Measurements from ENCODE around the gene GLB1L3. TPM values are rescaled to one million over a fixed set of nuclear protein-coding genes. Genes with fewer than 3 reads are reported as not detected.

The GLB1L3 gene
- total and polyA plus RNA-seq, 2 donors from 2014 or later = 0.06 to 0.17 TPM

DNA sequence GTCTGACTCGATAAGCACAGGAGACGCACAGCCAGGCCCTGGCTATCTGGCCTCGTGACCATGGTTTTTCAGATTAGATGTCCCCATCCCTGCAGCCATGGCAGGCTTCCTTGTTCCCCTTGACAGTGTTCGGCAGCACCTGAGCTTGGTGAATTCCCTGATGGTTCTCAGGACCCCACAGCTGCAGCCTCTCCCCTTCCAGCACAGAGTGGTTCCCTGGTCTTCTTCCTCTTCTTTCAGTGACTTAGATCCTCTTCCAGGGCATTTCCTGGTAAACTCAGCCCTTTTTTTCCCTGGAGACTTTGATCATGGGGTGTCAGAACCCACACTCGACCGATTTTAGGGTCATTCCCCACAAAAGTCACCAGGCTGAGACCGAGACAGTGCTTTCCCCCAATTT lies 14.5 kb downstream of the GLB1L3 start:
- FAIRE-seq = no peak
- no peak for DNase-seq
- H3K9me3 ChIP-seq (ENCODE audit: control insufficient read depth in 2 of 3, insufficient read depth in 1 of 3, low read length in 3 of 3) = no peaks in the 10 kb centered on the region
- H3K27me3 ChIP-seq (ENCODE audit: control insufficient read depth, insufficient read depth, low read length) = no peaks in the 10 kb centered on the region
- H3K4me3 ChIP-seq (ENCODE audit: low read length in 3 of 3) = no peak overlapping the region
- H3K36me3 ChIP-seq (ENCODE audit: control insufficient read depth in 2 of 3, insufficient read depth in 3 of 3, low read length in 3 of 3) = no peaks in the 10 kb centered on the region
- intact Hi-C loops (cut with DNase I) = no loop called here
- no peak overlapping the region for H3K9ac ChIP-seq (ENCODE audit: low read length in 3 of 3)
- no peaks in the 10 kb centered on the region for H3K4me1 ChIP-seq (ENCODE audit: control insufficient read depth in 2 of 3, insufficient read depth in 2 of 3, low read depth in 1 of 3, low read length in 3 of 3)
- no peak overlapping the region for H3K27ac ChIP-seq (ENCODE audit: low read depth in 2 of 2, low read length in 2 of 2)
- TF ChIP-seq, protein P1, sequence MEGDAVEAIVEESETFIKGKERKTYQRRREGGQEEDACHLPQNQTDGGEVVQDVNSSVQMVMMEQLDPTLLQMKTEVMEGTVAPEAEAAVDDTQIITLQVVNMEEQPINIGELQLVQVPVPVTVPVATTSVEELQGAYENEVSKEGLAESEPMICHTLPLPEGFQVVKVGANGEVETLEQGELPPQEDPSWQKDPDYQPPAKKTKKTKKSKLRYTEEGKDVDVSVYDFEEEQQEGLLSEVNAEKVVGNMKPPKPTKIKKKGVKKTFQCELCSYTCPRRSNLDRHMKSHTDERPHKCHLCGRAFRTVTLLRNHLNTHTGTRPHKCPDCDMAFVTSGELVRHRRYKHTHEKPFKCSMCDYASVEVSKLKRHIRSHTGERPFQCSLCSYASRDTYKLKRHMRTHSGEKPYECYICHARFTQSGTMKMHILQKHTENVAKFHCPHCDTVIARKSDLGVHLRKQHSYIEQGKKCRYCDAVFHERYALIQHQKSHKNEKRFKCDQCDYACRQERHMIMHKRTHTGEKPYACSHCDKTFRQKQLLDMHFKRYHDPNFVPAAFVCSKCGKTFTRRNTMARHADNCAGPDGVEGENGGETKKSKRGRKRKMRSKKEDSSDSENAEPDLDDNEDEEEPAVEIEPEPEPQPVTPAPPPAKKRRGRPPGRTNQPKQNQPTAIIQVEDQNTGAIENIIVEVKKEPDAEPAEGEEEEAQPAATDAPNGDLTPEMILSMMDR (IDR thresholded peaks at IDR 0.05; ENCODE audit: borderline replicate concordance, extremely low read depth, insufficient read depth) = no peak

DNA sequence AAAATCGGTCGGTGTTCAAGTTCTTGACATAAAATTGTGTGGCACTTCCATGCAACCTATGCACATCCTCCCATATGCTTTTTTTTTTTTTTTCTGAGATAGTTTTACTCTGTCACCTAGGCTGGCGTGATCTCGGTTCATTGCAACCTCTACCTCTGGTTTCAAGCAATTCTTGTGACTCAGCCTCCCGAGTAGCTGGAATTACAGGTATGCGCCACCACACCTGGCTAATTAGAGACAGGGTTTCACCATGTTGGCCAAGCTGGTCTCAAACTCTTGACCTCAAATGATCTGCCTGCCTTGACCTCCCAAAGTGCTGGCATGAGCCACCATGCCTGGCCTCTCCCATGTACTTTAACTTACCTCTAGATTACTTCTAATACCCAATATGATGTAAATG lies 15.0 kb downstream of the GLB1L3 start:
- TF ChIP-seq, protein P1 (IDR thresholded peaks at IDR 0.05; ENCODE audit: borderline replicate concordance, extremely low read depth, insufficient read depth) = no peak
- FAIRE-seq (no peak), DNase-seq (no peak)

DNA sequence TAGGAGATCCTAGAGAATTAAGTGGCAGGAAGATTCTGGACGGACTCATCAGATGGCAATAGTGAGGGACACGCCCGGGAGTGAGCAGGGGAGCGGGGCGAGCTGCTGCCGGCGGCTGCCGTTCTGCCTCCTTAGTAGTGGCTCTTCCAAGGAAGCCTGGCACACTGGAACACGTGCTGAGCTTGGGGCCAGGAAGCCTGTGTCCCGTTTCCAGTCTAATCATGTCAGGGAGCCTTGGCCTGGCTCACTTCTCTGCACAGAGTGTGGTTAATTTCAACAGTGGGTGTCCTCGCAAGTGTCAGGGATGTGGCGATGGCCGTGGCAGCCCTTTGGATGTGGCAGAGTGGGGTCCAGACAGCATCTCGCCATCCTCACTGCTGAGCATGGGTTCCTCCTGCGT lies 16.5 kb downstream of the GLB1L3 start:
- H3K27me3 ChIP-seq (ENCODE audit: control insufficient read depth, insufficient read depth, low read length) = no peaks in the 10 kb centered on the region
- intact Hi-C loops (cut with DNase I) = no loop called here
- no peak overlapping the region for H3K9ac ChIP-seq (ENCODE audit: low read length in 3 of 3)
- H3K27ac ChIP-seq (ENCODE audit: low read depth in 2 of 2, low read length in 2 of 2) = no peak overlapping the region
- FAIRE-seq = no peak
- TF ChIP-seq, protein P1 (IDR thresholded peaks at IDR 0.05; ENCODE audit: borderline replicate concordance, extremely low read depth, insufficient read depth) = no peak
- H3K36me3 ChIP-seq (ENCODE audit: control insufficient read depth in 2 of 3, insufficient read depth in 3 of 3, low read length in 3 of 3) = no peaks in the 10 kb centered on the region
- H3K4me3 ChIP-seq (ENCODE audit: low read length in 3 of 3) = no peak overlapping the region
- no peaks in the 10 kb centered on the region for H3K4me1 ChIP-seq (ENCODE audit: control insufficient read depth in 2 of 3, insufficient read depth in 2 of 3, low read depth in 1 of 3, low read length in 3 of 3)
- H3K9me3 ChIP-seq (ENCODE audit: control insufficient read depth in 2 of 3, insufficient read depth in 1 of 3, low read length in 3 of 3) = no peaks in the 10 kb centered on the region
- no peak for DNase-seq

More for the DNA sequence above, 15.0 kb downstream of the GLB1L3 start:
- no peaks in the 10 kb centered on the region for H3K27me3 ChIP-seq (ENCODE audit: control insufficient read depth, insufficient read depth, low read length)
- intact Hi-C loops (cut with DNase I) = no loop called here
- no peak overlapping the region for H3K27ac ChIP-seq (ENCODE audit: low read depth in 2 of 2, low read length in 2 of 2)
- H3K9ac ChIP-seq (ENCODE audit: low read length in 3 of 3) = no peak overlapping the region
- no peaks in the 10 kb centered on the region for H3K4me1 ChIP-seq (ENCODE audit: control insufficient read depth in 2 of 3, insufficient read depth in 2 of 3, low read depth in 1 of 3, low read length in 3 of 3)
- no peaks in the 10 kb centered on the region for H3K9me3 ChIP-seq (ENCODE audit: control insufficient read depth in 2 of 3, insufficient read depth in 1 of 3, low read length in 3 of 3)
- no peak overlapping the region for H3K4me3 ChIP-seq (ENCODE audit: low read length in 3 of 3)
- H3K36me3 ChIP-seq (ENCODE audit: control insufficient read depth in 2 of 3, insufficient read depth in 3 of 3, low read length in 3 of 3) = no peaks in the 10 kb centered on the region

Measured in kidney (tissue), 14 donors.